Upper lobe of right lung (tissue), 1 donor: ENCODE data around the gene PEX11G. TPM values are rescaled to one million over a fixed set of nuclear protein-coding genes. Genes with fewer than 3 reads are reported as not detected.

Experiments
- ATAC-seq: fragments of 200-7000 bp; cut with Tn5 transposase; one replicate; pipeline ENCODE4 v1.9.1; 2020; ENCODE audit warnings: mild to moderate bottlenecking, moderate library complexity
- DNase-seq: peaks from one replicate; pipeline ENCODE4 v3.0.0-alpha.2; 2020
- H3K27ac ChIP-seq: fragments of 200-600 bp; one replicate; pipeline ENCODE4 v1.8.0; 2022
- H3K27me3 ChIP-seq: fragments of 200-600 bp; one replicate; pipeline ENCODE4 v1.8.0; 2022; ENCODE audit warnings: mild to moderate bottlenecking
- H3K36me3 ChIP-seq: fragments of 200-600 bp; one replicate; pipeline ENCODE4 v1.8.0; 2022
- H3K4me1 ChIP-seq: fragments of 200-600 bp; one replicate; pipeline ENCODE4 v1.8.0; 2022
- H3K4me3 ChIP-seq: fragments of 200-600 bp; one replicate; pipeline ENCODE4 v1.8.0; 2022; ENCODE audit warnings: mild to moderate bottlenecking
- H3K9me3 ChIP-seq: fragments of 200-600 bp; one replicate; pipeline ENCODE4 v1.8.0; 2022
- intact Hi-C: fragments of 100-400 bp; cut with DNase I; formaldehyde crosslinking; loops from one replicate; pipeline ENCODE4 v1.11.0; 2022
- total RNA-seq: library from RNA; stranded (reverse); fragmentation: NEBNext Ultra II Directional; extraction: Animal tissue kit (Norgen Biotek cat#: 25700); gene quantifications from one replicate; pipeline ENCODE4 v1.2.1, GENCODE V29; 2021
- TF ChIP-seq, protein P1 (sequence below): fragments of 200-600 bp; IDR thresholded peaks from one replicate; pipeline ENCODE4 v1.8.0; 2022; ENCODE audit warnings: antibody characterized with exemption
- donor health status: DM: no; HTN: yes; CAD: no; lungs with severe emphysema.

The PEX11G gene
- total RNA-seq, 1 donor from 2014 or later, result 3.6 TPM

DNA sequence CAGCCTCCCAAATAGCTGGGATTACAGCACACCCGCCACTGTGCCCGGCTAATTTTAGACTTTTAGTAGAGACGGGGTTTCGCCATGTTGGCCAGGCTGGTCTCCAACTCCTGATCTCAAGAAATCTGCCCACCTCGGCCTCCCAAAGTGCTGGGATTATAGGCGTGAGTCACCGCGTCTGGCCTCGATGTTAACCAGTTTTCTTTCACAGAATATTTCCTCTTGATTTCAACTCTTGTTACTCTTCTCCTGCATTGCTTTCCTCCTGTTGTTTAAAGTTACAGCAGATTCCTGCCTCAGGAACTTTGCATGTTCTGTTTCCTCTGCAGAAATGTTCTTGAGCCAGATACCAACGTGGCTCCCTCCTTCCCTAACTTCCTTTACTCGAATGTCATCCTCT is 3.7 kb upstream of the PEX11G start:
- Histone ChIP-seq H3K4me1 (peaks cover 15% of the 10 kb centered on the region), H3K9me3 (no peaks in the 10 kb centered on the region), H3K27ac (peak overlapping the region; percentile 36), H3K4me3 (no peak overlapping the region), H3K27me3 (no peaks in the 10 kb centered on the region), H3K36me3 (no peaks in the 10 kb centered on the region)
- intact Hi-C loops, result no loop called here
- no peak for ATAC-seq
- TF ChIP-seq, protein P1, sequence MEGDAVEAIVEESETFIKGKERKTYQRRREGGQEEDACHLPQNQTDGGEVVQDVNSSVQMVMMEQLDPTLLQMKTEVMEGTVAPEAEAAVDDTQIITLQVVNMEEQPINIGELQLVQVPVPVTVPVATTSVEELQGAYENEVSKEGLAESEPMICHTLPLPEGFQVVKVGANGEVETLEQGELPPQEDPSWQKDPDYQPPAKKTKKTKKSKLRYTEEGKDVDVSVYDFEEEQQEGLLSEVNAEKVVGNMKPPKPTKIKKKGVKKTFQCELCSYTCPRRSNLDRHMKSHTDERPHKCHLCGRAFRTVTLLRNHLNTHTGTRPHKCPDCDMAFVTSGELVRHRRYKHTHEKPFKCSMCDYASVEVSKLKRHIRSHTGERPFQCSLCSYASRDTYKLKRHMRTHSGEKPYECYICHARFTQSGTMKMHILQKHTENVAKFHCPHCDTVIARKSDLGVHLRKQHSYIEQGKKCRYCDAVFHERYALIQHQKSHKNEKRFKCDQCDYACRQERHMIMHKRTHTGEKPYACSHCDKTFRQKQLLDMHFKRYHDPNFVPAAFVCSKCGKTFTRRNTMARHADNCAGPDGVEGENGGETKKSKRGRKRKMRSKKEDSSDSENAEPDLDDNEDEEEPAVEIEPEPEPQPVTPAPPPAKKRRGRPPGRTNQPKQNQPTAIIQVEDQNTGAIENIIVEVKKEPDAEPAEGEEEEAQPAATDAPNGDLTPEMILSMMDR, result no peak
- DNase-seq, result no peak

DNA sequence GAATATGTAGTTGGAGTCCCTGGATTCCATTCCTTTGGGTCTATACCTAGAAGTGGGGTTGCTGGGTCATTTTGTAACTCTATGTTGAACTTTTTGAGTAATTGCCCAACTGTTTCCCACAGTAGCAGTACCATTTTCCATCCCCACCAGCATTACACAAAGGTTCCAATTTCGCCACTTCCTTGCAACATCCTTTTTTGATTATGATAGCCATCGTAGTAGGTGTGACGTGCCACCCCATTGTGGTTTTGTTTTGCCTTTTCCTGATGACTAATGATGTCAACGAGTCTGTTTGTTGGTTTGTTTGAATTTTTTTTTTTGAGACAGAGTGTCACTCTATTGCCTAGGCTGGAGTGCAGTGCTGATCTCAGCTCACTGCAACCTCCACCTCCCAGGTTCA is 3.3 kb upstream of the PEX11G start:
- no peak for DNase-seq
- no peaks in the 10 kb centered on the region for H3K36me3 ChIP-seq
- H3K4me3 ChIP-seq, result no peak overlapping the region
- peaks cover 15% of the 10 kb centered on the region for H3K4me1 ChIP-seq
- intact Hi-C loops, result no loop called here
- TF ChIP-seq, protein P1, result no peak
- H3K9me3 ChIP-seq, result no peaks in the 10 kb centered on the region
- H3K27ac ChIP-seq, result peak overlapping the region; percentile 36
- no peaks in the 10 kb centered on the region for H3K27me3 ChIP-seq
- peak; percentile 28 for ATAC-seq

DNA sequence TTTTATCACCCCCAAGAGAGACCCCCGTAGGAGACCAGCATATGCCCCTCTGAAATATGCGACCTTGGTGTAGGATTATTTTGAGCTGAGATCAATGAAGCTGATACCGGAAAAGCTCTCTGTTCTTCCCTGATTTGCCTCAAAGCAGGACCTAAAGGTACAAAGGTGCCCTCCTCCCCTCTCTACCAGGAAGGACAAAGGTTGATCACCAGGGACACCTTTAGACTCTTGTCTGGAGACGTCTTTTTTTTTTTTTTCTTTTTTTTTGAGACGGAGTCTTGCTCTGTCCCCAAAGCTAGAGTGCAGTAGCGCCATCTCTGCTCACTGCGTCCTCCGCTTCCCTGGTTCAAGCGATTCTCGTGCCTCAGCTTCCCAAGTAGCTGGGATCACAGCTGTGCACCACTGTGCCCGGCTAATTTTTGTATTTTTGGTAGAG is 792 bp upstream of the PEX11G start:
- H3K4me3 ChIP-seq, result peak overlapping the region; percentile 71

DNA sequence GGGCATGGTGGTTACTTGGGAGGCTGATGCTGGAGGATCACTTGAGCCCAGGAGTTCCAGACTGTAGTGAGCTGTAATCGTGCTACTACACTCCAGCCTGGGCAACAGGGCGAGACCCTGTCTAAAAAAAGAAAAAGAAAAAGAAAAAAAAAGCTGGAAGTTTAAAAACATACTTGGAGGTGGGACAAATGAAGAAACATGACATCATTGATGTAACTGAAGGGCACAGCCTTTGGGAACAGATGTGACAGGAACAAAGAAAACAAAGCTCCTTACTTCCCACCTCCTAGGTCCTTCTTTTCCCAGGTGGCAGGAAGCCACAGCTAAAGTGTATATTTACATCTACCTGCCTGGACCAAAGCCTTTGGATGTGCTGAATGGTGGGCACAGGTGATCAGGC is 1.9 kb downstream of the PEX11G start:
- intact Hi-C loops, result no loop called here
- Histone ChIP-seq H3K4me1 (peaks cover 23% of the 10 kb centered on the region), H3K36me3 (no peaks in the 10 kb centered on the region), H3K4me3 (no peak overlapping the region), H3K27me3 (no peaks in the 10 kb centered on the region), H3K27ac (no peak overlapping the region), H3K9me3 (no peaks in the 10 kb centered on the region)
- no peak for DNase-seq
- no peak for ATAC-seq
- TF ChIP-seq, protein P1, result no peak

More for the DNA sequence above, 792 bp upstream of the PEX11G start:
- H3K4me1 ChIP-seq, result peaks cover 15% of the 10 kb centered on the region
- ATAC-seq (no peak), DNase-seq (no peak)
- H3K9me3 ChIP-seq, result no peaks in the 10 kb centered on the region
- peak overlapping the region; percentile 91 for H3K27ac ChIP-seq
- no peaks in the 10 kb centered on the region for H3K36me3 ChIP-seq
- H3K27me3 ChIP-seq, result no peaks in the 10 kb centered on the region
- TF ChIP-seq, protein P1, result no peak
- intact Hi-C loops, result no loop called here

DNA sequence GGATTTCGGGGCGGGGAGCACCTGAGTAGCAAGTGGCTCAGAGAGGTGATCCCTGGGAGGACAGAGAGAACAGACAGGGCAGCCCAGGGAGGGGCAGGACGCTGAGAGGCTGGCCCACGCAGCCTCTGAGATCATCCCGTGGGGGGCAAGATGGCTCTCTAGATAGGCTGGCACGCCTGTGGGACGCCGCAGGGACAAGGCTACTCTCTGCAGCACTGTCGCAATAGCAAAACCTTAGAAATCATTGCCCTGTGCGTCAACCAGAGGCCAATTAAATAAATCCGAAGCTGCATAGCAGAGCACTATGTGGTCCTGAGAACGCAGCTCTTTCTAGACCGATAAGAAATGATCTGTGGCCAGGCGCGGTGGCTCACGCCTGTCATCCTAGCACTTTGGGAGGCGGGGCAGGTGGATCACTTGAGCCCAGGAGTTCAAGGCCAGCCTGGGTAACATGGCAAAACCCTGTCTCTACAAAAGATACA is 5.1 kb downstream of the PEX11G start:
- Histone ChIP-seq H3K4me3 (no peak overlapping the region), H3K4me1 (peaks cover 25% of the 10 kb centered on the region), H3K9me3 (no peaks in the 10 kb centered on the region), H3K36me3 (no peaks in the 10 kb centered on the region), H3K27me3 (no peaks in the 10 kb centered on the region), H3K27ac (peak overlapping the region; percentile 30)
- TF ChIP-seq, protein P1, result no peak
- DNase-seq (peak; percentile 63), ATAC-seq (peak; percentile 21)
- intact Hi-C loops, result no loop called here
